Epithelial cell of proximal tubule (primary cell): ENCODE measurements around the gene PASK. TPM values are rescaled to one million over a fixed set of nuclear protein-coding genes. Genes with fewer than 3 reads are reported as not detected.
A peak's percentile ranks its signal among the peaks of the same experiment; 100 is the strongest.
"Not testable (repeated sequence)": the region's sequence is repeated elsewhere in the genome, so short reads cannot be mapped to it uniquely, and the experiment has no call there.

ENCODE experiments used
- DNase-seq: peaks from one replicate; pipeline ENCODE4 v3.0.0-alpha.2; 2011; ENCODE audit warnings: low read depth
- H3K4me3 ChIP-seq: 2 replicates; pipeline ENCODE4 v1.5.1; 2011; ENCODE audit warnings: low read depth, mild to moderate bottlenecking, low read length
- CTCF ChIP-seq: conservative IDR thresholded peaks from 2 replicates; pipeline ENCODE4 v1.5.1; 2012; ENCODE audit warnings: low read depth, mild to moderate bottlenecking, low read length
- total RNA-seq: library from RNA; depleted of rRNA; stranded (reverse); fragments of >200 nt; gene quantifications from 2 replicates; pipeline ENCODE4 v1.2.3, GENCODE V29; 2015

PASK gene
- total RNA-seq, 1 donor from 2014 or later: 10.0 TPM

- no peak for TF ChIP-seq CTCF
- H3K4me3 ChIP-seq: no peak overlapping the region
- no peak for DNase-seq
Observed at GRCh38 chr2:241109210-241110088, 39.8 kb downstream of the PASK start.

GRCh38 chr2:241108271-241109209 lies 40.7 kb downstream of the PASK start:
- TF ChIP-seq CTCF: no peak
- no peak for DNase-seq
- H3K4me3 ChIP-seq: no peak overlapping the region

- DNase-seq: no peak
- no peak overlapping the region for H3K4me3 ChIP-seq
- TF ChIP-seq CTCF: no peak
Observed at GRCh38 chr2:241107031-241107783, 42.1 kb downstream of the PASK start.

GRCh38 chr2:241105641-241106040 lies 43.6 kb downstream of the PASK start:
- DNase-seq: no peak
- no peak for TF ChIP-seq CTCF

GRCh38 chr2:241104611-241105010 lies 44.7 kb downstream of the PASK start:
- DNase-seq, H3K4me3 ChIP-seq: not testable (repeated sequence)

More at GRCh38 chr2:241105641-241106040, 43.6 kb downstream of the PASK start:
- no peak overlapping the region for H3K4me3 ChIP-seq

GRCh38 chr2:241103176-241103595 lies 46.1 kb downstream of the PASK start:
- peak overlapping the region; percentile 87 for H3K4me3 ChIP-seq
- DNase-seq: no peak
- no peak for TF ChIP-seq CTCF
